Neural cell (in vitro differentiated cells): ENCODE results near the gene DPP6. TPM values are rescaled to one million over a fixed set of nuclear protein-coding genes. Genes with fewer than 3 reads are reported as not detected.

ENCODE experiments used
- H2AFZ ChIP-seq: fragments of 200-600, 300-800 bp; sonication (generic), shearing (Covaris generic); 2 replicates; pipeline ENCODE4 v1.6.0; 2014; ENCODE audit warnings: low read depth, mild to moderate bottlenecking, antibody characterized with exemption, low read length, moderate library complexity
- H3F3A ChIP-seq: fragments of 200-600 bp; shearing (Covaris generic); 2 replicates; pipeline ENCODE4 v1.6.1; 2016; ENCODE audit warnings: mild to moderate bottlenecking, moderate library complexity, mixed read lengths, antibody characterized with exemption, low read length; ENCODE audit not compliant: insufficient read depth, poor library complexity, severe bottlenecking
- H3K27ac ChIP-seq: fragments of 200-600, 300-800 bp; sonication (generic), shearing (Covaris generic); 2 replicates; pipeline ENCODE4 v1.5.1; 2014; ENCODE audit warnings: mild to moderate bottlenecking, low read length, moderate library complexity
- H3K27me3 ChIP-seq: fragments of 300-800, 200-600 bp; sonication (generic), shearing (Covaris generic); 2 replicates; pipeline ENCODE4 v1.6.0; 2014; ENCODE audit warnings: mild to moderate bottlenecking, low read depth, low read length, moderate library complexity; ENCODE audit not compliant: insufficient read depth
- H3K36me3 ChIP-seq: fragments of 300-800, 200-600 bp; sonication (generic), shearing (Covaris generic); 2 replicates; pipeline ENCODE4 v1.5.1; 2014; ENCODE audit warnings: mild to moderate bottlenecking, antibody characterized with exemption, low read length, moderate library complexity; ENCODE audit not compliant: insufficient read depth
- H3K4me2 ChIP-seq: fragments of 300-800, 200-600 bp; sonication (generic), shearing (Covaris generic); 2 replicates; pipeline ENCODE4 v1.6.0; 2014; ENCODE audit warnings: mild to moderate bottlenecking, low read length
- H3K4me3 ChIP-seq: fragments of 300-800, 200-600 bp; sonication (generic), shearing (Covaris generic); 2 replicates; pipeline ENCODE4 v1.5.1; 2014; ENCODE audit warnings: mild to moderate bottlenecking, low read length, moderate library complexity
- H3K79me2 ChIP-seq: fragments of 200-600 bp; shearing (Covaris generic); replicated peaks from 2 replicates; pipeline ENCODE4 v1.6.0; 2014; ENCODE audit warnings: mild to moderate bottlenecking, low read length, moderate library complexity; ENCODE audit not compliant: insufficient read depth
- H3K9ac ChIP-seq: fragments of 300-800, 200-600 bp; sonication (generic), shearing (Covaris generic); 2 replicates; pipeline ENCODE4 v1.6.1; 2016; ENCODE audit warnings: mild to moderate bottlenecking, low read length, mixed read lengths
- H3K9me2 ChIP-seq: fragments of 200-600 bp; shearing (Covaris generic); 2 replicates; pipeline ENCODE4 v1.6.1; 2016; ENCODE audit warnings: mild to moderate bottlenecking, low read length, mixed read lengths; ENCODE audit not compliant: insufficient read depth
- H3K9me3 ChIP-seq: fragments of 200-600, 300-800 bp; sonication (generic), shearing (Covaris generic); 2 replicates; pipeline ENCODE4 v1.6.1; 2016; ENCODE audit warnings: mild to moderate bottlenecking, mixed run types, low read length, moderate library complexity, mixed read lengths
- H4K20me1 ChIP-seq: fragments of 200-600 bp; shearing (Covaris generic); 2 replicates; pipeline ENCODE4 v1.6.1; 2016; ENCODE audit warnings: mild to moderate bottlenecking, mixed run types; ENCODE audit not compliant: insufficient read depth
- CTCF ChIP-seq: fragments of 450-650 bp; IDR thresholded peaks from 2 replicates; pipeline ENCODE4 v1.5.1; 2014; ENCODE audit warnings: antibody characterized with exemption, mild to moderate bottlenecking, moderate library complexity; ENCODE audit not compliant: poor library complexity, severe bottlenecking
- EZH2 ChIP-seq: fragments of 200-600, 300-800 bp; shearing (Covaris generic), sonication (generic); IDR thresholded peaks from 2 replicates; pipeline ENCODE4 v1.6.1; 2014; ENCODE audit warnings: antibody characterized with exemption, low read length, borderline replicate concordance, mild to moderate bottlenecking; ENCODE audit not compliant: insufficient read depth, poor library complexity, severe bottlenecking
- POLR2AphosphoS5 ChIP-seq: IDR thresholded peaks from 2 replicates; pipeline ENCODE4 v1.6.1; 2012
- RAD21 ChIP-seq: fragments of 450-650 bp; conservative IDR thresholded peaks from 2 replicates; pipeline ENCODE4 v1.6.1; 2014; ENCODE audit warnings: antibody characterized with exemption, mild to moderate bottlenecking, moderate library complexity
- SMC3 ChIP-seq: fragments of 450-650 bp; conservative IDR thresholded peaks from 2 replicates; pipeline ENCODE4 v1.6.1; 2014; ENCODE audit warnings: antibody characterized with exemption, mild to moderate bottlenecking, moderate library complexity; ENCODE audit not compliant: poor library complexity
- TAF1 ChIP-seq: IDR thresholded peaks from 2 replicates; pipeline ENCODE4 v1.6.1; 2012; ENCODE audit warnings: low read depth
- polyA plus RNA-seq: library from polyadenylated mRNA; depleted of rRNA; stranded (reverse); fragments of >200 nt; gene quantifications from 2 replicates; pipeline ENCODE4 v1.2.3, GENCODE V29; 2014

Gene DPP6
- polyA plus RNA-seq, 1 donor from 2014 or later, result 20.4 TPM

- Histone ChIP-seq H4K20me1 (no peaks in the 10 kb centered on the region), H3K4me3 (no peak overlapping the region), H3K27ac (no peak overlapping the region), H3K79me2 (no peaks in the 10 kb centered on the region), H3K9me3 (peaks cover 3% of the 10 kb centered on the region), H3K27me3 (no peaks in the 10 kb centered on the region), H3F3A (no peaks in the 10 kb centered on the region), H2AFZ (no peak overlapping the region), H3K9me2 (no peaks in the 10 kb centered on the region), H3K9ac (no peak overlapping the region), H3K36me3 (peaks cover 4% of the 10 kb centered on the region), H3K4me2 (no peak overlapping the region)
- TF ChIP-seq EZH2 (no peak), RAD21 (no peak), POLR2AphosphoS5 (no peak), SMC3 (no peak), CTCF (no peak), TAF1 (no peak)
Observed at GRCh38 chr7:154942691-154943090, 890.5 kb downstream of the DPP6 start.
